B cell (primary cell): Measurements from ENCODE around the gene SIPA1.

ENCODE experiments used
- CTCF ChIP-seq: fragments of 200-600 bp; IDR thresholded peaks from one replicate; pipeline ENCODE4 v1.8.0; 2022; ENCODE audit warnings: antibody characterized with exemption, mild to moderate bottlenecking
- EZH2 ChIP-seq: IDR thresholded peaks from 2 replicates; pipeline ENCODE4 v1.6.1; 2012; ENCODE audit warnings: borderline replicate concordance, low read depth, mild to moderate bottlenecking, moderate library complexity, low read length; ENCODE audit not compliant: insufficient read depth, poor library complexity, severe bottlenecking

- TF ChIP-seq CTCF (no peak), EZH2 (no peak)
These were observed 22.1 kb downstream of the SIPA1 start for GRCh38 chr11:65660038-65660437.
